HG03469 (cell line): ENCODE measurements around the gene CDC5L.

Experiments
- ATAC-seq: cut with Tn5 transposase; IDR thresholded peaks from one replicate; pipeline ENCODE4 v1.9.1; 2021; ENCODE audit warnings: mild to moderate bottlenecking, moderate library complexity, moderate number of reproducible peaks; ENCODE audit not compliant: unreplicated experiment

The CDC5L gene

DNA sequence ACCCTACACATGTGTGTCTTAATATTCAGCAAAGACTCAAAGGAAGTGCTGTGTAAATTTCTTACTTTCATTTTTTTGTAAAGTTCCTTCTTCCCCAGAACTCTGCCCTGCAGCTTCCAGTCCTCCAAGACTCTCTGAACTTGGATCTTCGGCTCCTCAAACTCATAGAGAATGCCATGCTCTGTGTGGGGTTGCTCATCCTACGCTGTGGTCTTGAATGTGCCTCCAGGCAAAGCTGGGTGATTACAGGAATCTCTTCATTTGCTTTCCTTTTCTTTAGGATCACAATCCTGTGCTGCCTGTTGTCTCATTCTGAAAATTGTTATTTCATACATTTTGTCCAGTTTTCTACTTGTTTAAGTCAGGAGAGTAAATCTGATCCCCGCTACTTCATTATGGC is 14.5 kb upstream of the CDC5L start:
- ATAC-seq = no peak

DNA sequence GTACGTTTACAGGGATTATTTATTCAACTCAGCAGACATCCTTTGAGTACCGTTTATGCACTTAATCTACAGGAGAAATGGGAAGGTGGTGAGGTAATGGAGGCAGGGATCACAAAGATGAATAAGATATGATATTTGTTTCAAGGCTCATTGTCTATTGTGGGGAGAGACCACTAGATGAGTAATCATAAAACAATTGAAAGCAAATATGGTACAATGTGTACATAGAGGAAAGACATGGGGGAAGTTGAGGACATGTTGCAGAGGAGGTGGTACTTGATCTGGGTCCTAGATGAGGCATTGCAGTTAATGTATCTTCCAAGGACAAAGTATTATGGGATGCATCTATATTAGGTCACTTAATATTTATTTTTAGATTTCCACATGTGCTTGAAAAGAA is 13.7 kb upstream of the CDC5L start:
- ATAC-seq = no peak

DNA sequence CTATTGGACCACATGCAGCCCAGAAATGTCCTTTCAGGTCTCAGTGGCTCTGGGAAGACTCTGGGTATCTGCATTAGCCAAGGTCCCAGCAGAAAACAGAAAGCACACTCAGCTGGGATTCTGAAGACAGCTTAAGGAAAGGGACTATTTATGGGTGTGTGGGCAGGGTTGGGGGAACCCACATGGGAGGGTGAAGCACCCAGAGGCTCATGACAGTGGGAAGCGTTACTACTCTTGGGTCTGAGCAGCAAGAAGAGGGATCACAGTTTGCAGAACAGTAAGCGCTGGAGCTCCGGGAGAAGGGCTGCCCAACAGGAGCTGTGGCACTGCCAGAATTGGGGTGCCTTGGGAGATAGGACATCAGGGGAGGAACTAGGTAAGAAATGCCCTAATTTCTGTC is 12.4 kb upstream of the CDC5L start:
- ATAC-seq = no peak

DNA sequence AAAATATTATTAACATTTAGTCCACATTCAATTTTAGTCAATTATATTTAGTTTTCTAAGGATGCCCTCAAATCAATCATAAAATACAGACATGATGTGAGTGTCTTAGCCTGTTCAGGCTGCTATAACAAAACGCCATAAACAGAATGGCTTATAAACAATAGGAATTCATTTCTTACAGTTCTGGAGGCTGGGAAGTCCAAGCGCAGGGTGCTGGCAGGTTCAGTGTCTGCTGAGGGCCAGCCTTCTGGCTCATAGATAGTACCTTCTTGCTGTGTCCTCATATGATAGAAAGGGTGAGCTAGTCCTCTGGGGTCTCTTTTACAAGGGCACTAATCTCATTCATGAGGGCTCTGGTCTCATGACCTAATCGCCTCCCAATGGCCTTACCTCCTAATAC is 10.0 kb upstream of the CDC5L start:
- no peak for ATAC-seq

DNA sequence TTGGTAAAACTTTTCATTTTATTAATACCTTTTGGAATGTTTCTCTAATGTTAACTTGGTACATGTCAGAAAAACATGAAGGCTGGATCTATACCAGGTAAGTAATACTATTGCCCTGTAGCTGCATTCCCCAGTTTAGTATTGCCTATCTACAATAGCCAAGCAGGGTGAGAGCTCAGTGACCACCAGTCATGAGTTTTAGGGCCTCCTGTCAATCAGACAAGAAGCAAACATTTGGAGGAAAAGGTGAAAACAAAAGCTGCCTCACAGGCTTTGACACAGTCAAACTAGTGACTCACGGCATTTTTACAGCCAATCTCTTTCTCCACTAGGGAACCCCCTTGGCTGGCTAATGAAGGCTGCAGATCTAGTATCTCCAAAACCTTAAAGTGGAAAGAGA is 9.5 kb upstream of the CDC5L start:
- no peak for ATAC-seq

DNA sequence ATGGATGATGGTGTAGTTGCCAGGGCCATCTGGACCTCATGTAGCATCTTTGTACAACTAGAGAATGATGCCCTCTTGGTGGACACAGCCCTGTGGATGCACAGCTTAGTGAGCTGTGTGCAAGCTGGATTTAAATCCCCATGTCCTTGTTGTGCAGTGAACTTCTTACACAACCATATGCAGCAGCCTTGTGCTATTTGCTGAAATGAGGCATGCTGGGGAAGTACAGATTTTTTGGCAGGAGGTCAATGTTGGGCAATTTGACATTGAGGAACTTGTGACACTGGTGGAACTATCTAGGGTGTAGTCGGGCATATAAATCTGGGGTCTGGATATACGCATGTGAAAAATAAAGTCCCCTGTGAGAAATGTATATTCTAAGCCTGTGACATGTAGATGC is 5.8 kb upstream of the CDC5L start:
- ATAC-seq = no peak

DNA sequence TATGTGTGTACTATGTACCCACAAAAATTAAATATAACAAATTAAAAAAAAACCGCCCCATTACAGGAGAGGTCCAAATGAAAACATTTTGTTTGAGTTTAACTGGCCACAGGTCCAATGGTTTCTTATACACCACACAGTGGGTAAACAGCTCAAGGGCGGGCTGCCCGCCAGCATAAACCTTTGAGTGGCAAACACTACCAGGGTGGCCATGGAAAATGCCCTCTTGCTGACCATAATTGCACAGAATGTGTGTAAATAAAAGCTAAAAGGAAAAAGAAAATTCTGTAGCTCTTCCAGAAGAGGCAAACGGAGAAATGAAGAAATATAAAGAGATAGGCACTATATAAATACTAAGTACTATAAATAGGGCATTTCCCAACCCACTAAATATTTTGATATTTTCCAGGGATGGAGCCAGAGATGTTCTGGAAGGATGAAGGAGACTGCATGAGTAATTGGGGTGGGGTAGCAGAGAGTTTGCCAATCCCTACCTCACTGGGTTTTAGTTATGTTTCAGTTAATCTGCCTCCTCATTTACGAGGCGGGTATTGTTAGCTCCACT is 1.1 kb upstream of the CDC5L start:
- ATAC-seq = no peak

DNA sequence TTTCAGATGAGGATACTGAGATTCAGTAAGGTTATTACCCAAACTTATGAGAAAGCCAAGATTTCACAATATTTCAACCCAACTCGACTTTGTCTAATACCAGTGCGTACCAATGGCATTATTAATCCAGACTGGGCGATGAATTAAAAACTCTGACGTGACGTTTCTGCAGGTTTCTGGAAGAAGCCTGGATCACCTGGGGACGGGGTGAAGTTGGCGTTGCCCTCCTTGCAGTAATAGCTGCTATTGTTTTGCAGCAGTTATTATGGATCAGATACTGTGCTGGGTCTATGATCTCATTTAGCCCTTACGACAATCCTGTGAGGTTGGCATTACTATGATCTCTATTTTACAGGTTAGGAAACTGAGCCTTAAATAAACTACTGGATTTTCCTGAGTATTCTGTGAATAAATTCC is 569 bp upstream of the CDC5L start:
- no peak for ATAC-seq

DNA sequence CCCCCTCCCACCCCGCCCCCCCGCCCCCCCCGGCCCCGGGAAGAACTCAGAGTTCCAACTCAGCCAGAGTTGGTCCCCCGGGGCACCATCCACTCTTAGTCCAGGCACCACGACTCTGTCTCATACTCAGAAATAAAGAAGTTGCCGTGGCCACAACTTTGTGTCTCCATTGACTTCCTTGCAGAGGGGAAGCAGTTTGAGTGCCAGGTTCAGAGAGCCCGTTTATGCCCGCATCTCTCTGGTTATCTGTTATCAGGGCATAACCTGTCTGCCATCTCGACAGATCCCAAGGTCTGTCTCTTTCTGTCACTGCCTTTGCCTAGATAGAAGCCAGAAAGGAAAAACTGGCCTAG is 605 bp downstream of the CDC5L start:
- no peak for ATAC-seq

DNA sequence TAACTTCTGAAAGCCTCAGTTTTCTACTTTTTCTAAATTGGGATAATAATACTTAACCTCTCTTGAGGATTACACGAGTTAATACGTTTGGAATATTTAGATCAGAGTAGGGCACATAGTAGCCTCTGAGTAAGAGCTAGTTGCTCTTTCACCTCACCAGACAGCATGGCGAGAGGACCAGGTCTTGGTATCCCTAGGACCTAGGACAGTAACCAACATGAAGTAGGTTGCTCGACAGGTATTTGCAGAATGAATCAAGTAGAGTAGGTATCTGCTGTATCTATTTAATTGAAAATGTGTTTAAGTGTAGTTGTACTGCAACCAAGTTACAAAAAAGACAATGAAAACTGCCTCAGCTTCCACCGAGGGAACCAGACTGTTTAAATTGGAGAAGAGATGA is 1.4 kb downstream of the CDC5L start:
- ATAC-seq = no peak

DNA sequence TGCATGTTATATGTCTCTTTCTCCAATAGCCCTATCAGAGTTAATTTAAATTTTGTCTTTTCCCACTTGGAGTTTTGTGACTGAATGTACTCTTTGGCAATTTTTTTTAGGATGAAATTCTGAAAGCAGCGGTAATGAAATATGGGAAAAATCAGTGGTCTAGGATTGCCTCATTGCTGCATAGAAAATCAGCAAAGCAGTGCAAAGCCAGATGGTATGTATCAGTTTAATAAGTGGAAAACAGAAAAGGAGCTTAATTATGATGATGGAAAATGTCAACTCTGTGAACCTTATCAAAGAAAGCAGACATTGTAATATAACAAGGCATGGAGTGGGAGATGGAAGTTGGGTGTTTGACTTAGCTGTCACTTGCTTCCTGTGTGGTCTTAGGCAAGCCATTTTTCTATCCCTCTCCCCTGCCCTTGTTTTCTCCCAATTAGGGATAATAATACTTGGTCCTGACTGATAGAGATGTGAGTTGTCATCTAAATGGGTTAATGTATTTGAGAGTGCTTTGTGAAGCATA is 2.7 kb downstream of the CDC5L start:
- no peak for ATAC-seq

DNA sequence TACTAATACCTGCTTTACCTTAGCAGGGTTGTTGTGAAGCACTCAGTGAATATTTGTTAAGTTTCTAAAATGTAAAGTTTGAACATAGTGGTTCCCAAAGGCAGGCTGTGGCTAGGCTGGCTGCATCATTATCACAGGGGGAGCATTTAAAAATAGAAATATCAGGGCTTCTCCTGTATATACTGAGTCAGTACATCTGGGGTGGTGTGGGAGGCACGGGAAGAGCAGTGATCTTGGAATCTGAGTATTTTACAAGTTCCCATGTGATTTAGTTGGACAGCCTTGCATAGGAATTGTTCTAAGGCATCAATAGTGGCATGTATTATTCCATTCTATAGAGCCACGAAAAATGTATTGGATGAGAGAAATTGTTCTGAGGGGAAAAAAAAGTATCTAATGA is 8.0 kb downstream of the CDC5L start:
- no peak for ATAC-seq

DNA sequence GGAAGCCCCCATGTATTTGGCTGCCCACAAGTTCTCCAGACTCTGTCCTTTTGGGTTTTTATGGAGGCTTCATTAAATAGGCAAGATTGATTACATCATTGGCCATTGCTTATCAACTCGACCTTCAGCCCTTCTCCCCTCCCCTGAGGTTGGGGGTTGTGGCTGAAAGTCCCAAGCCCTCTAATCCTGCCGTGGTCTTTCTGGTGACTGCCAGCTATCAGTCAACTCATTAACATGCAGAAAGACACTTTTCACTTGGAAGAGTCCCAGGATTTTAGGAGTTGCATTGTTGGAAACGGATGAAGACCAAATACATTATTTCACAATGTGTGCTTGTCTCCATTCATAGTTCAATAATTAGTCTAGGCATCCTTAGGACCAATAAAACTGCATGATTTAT is 9.5 kb downstream of the CDC5L start:
- no peak for ATAC-seq

DNA sequence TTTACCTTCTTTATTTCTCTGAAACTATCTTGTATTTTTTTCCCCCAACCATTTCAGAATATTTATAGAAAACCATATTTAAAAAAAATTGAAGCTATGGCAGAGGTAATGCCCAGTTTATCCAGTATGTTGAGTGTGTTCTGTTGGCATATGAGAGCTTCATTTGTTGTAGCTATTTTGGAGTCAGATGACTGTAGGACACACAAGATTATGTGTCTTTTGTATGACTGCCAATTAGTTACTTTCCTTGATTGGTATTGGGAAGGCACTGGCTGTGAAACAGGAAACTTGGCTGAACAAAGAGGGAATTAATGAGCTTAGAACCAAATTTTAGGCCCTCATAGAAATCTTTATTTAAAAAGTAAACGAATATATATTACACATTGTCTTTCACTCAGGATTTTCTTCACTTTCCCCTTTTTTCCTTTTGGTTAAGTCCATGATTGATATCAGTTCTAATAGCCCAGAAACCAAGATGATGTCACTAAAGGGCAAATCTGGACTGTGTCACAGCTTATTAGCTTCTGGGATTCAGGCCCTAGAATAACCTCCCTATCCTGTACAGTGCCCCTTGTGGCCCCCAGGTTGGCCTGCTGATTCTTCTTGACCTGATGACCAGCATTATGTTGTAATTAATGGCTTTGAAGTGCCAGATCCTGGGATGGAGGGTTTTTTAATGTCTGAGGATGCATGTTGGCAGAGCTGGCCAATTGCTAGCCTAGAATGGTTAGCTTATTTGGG is 10.1 kb downstream of the CDC5L start:
- ATAC-seq = no peak

DNA sequence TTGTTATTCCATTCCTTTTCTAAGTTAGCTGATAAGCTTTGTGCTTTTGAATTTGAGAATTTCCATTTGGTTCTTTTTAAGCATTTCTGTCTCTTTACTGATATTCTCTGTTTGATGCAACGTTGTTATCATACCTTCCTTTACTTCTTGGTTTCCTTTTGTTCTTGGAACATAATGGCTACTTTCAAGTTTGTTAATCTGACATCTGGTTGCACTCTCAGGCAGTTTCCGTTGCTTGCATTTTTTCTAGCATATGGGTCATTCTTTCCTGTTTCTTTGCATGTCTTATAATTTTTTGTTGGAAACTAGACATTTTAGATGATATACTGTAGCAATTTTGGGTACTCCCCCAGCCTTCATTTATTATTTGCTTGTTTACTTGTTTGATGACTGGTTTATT is 12.5 kb downstream of the CDC5L start:
- ATAC-seq = no peak

DNA sequence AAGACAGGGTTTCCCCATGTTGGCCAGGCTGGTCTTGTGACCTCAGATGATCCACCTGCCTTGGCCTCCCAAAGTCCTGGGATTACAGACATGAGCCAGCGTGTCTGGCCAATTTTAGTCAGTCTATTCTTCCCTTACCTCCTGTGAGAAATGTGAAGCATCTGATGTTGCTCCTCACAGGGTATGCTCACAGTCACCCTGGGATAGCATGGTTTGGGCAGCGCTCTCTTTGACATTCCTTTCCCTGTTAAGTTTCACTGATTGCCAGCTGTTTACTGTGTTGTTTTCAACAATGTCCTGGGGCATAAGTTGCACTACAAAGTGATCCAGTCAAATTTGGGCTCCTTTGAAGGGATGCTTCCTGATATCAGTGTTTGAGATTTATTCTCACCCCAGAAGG is 13.1 kb downstream of the CDC5L start:
- ATAC-seq = no peak

DNA sequence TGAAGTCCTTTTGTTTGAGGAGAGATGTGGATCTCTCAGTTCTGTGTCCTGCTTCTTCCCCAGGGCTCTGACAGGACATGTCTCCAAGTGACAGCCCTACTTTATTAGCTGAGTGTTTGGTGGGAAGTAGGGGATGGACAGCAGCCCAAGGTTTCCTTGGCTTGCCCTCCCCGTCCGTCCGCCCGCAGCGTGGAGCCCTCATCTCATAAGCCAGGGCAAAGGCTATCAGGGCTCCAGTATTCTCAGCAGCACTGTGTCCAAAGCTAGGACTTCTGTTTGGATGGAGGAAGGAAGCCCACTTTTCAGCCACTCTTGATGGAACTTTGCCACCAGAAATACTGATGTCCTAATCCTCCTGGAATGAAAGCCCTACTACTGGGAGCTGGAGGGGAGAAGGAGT is 13.6 kb downstream of the CDC5L start:
- no peak for ATAC-seq

DNA sequence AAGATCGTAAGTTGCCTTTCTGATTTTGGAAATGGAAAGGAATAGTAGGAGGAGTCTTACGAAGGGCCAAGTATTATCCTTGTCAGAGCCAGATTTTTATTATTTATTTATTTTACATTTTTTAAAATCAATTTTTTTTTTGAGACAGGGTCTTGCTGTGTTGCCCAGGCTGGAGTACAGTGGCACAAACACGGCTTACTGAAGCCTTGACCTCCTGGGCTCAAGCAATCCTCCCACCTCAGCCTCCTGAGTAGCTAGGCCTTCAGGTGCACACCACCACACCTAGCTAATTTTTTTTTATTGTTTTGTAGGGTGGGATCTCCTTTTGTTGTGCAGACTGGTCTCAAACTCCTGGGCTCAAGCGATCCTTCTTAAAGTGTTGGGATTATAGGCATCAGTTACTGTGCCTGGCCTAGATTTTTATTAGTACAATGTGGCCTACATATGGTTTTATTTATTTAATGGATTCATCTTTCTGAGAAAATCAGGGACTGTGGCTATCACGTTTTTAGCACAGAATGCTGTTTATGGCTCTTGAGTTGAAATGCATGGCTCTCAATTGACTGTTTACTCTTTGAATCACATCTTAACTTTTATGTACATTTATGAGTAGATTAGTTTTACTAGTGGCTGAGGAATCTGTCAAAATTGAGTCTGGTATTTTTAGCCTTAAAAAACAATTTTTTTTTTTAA is 16.7 kb downstream of the CDC5L start:
- no peak for ATAC-seq

DNA sequence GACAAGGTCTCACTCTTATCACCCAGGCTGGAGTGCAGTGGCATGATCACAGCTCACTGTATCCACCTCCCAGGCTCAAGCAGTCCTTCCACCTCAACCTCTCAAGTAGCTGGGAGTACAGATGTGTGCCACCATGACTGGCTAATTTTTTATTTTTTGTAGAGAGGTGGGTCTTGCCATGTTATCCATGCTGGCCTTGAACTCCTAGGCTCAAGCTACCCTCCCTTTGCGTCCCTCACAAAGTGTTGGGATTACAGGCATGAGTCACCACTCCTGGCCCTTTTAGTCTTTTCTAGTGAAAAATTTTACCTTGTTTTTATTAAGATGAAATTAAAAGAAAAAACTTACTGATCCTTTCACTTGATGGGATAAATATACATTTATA is 17.2 kb downstream of the CDC5L start:
- ATAC-seq = no peak

DNA sequence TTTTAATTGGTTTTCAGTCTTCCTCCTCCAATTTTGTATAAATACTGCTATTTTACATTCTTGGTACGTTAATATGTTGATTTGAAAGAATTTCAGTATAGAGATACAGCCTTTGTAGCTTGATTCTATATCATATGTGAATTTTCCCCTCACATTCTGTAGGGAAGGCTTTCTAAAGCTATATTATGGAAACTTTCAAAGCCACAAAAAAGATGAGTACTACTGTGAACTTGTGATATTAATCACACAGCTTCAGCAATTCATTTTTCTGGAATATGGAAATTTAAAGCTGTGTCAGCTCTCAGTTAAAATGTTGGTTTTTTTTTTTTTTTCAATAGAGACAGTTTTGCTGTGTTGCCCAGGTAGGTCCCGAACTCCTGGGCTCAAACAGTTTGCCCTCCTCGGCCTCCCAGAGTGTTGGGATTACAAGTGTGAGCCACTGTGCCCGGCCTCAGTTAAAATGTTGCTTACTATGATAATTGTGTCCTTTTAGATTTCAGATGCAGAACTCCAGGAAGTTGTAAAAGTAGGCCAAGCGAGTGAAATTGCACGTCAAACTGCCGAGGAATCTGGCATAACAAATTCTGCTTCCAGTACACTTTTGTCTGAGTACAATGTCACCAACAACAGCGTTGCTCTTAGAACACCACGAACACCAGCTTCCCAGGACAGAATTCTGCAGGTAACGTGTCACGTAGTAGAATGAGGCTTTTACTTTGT is 20.6 kb downstream of the CDC5L start:
- no peak for ATAC-seq

DNA sequence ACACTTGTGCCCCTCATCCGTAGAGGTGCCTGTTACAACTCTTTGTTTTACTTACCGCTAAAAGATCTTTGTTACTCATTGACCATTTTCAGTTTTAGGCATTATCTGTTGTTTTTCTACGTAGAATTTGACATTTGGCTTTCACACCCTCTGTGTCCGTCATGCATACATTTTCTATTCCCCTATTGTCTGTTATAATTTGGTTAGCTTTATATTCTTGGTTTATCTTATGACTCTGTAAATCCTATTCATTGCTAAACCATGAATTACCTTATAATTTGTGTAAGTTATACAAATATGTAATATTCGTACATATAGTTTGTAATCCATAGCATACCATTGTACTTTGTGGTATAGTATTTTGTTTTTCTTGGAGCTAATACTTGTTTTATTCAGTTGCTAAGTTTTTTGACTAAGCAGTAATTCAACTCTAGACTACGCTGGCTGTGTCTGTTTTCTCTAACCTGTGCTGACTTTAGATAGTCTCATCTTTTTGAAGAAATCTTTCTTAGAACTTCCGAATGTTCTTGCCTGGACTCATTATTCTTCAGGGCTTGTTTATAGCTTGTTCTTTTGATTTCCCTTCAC is 21.8 kb downstream of the CDC5L start:
- no peak for ATAC-seq
